Neural cell (in vitro differentiated cells): Measurements from ENCODE around the gene MGAT5B.

Experiments used
- EP300 ChIP-seq: fragments of 450-650 bp; conservative IDR thresholded peaks from 2 replicates; pipeline ENCODE4 v1.6.1; 2014; ENCODE audit warnings: antibody characterized with exemption, mild to moderate bottlenecking, moderate library complexity; ENCODE audit not compliant: poor library complexity, severe bottlenecking
- MXI1 ChIP-seq: fragments of 450-650 bp; conservative IDR thresholded peaks from 2 replicates; pipeline ENCODE4 v1.6.1; 2014; ENCODE audit warnings: antibody characterized with exemption, mild to moderate bottlenecking; ENCODE audit not compliant: poor library complexity, severe bottlenecking
- POLR2AphosphoS5 ChIP-seq: IDR thresholded peaks from 2 replicates; pipeline ENCODE4 v1.6.1; 2012
- SMC3 ChIP-seq: fragments of 450-650 bp; conservative IDR thresholded peaks from 2 replicates; pipeline ENCODE4 v1.6.1; 2014; ENCODE audit warnings: antibody characterized with exemption, mild to moderate bottlenecking, moderate library complexity; ENCODE audit not compliant: poor library complexity
- TAF1 ChIP-seq: IDR thresholded peaks from 2 replicates; pipeline ENCODE4 v1.6.1; 2012; ENCODE audit warnings: low read depth
- TF ChIP-seq, protein P1 (sequence below): fragments of 450-650 bp; IDR thresholded peaks from 2 replicates; pipeline ENCODE4 v1.5.1; 2014; ENCODE audit warnings: antibody characterized with exemption, mild to moderate bottlenecking, moderate library complexity; ENCODE audit not compliant: poor library complexity, severe bottlenecking
- TF ChIP-seq, protein P2 (sequence below): IDR thresholded peaks from 2 replicates; pipeline ENCODE4 v1.6.1; 2012; ENCODE audit warnings: borderline replicate concordance

DNA sequence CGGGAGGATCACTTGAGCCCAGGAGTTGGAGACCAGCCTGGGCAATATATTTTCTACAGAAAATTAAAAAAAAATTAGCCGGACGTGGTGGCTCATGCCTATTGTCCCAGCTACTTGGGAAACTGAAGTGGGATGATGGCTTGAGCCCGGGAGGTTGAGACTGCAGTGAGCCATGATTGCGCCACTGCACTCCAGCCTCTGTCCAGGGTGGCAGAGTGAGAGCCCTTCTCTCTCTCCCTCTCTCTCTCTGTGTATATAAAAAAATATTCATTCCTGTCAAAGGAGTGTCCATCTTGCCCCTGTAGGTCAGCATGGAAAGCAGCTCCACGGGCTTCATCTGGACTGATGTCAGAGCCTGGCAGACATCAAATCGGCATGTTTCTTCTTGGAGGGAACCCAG, 31.2 kb downstream of the MGAT5B start:
- TF ChIP-seq POLR2AphosphoS5 (no peak), TAF1 (no peak), EP300 (no peak), SMC3 (no peak), MXI1 (no peak)
- TF ChIP-seq, protein P1, sequence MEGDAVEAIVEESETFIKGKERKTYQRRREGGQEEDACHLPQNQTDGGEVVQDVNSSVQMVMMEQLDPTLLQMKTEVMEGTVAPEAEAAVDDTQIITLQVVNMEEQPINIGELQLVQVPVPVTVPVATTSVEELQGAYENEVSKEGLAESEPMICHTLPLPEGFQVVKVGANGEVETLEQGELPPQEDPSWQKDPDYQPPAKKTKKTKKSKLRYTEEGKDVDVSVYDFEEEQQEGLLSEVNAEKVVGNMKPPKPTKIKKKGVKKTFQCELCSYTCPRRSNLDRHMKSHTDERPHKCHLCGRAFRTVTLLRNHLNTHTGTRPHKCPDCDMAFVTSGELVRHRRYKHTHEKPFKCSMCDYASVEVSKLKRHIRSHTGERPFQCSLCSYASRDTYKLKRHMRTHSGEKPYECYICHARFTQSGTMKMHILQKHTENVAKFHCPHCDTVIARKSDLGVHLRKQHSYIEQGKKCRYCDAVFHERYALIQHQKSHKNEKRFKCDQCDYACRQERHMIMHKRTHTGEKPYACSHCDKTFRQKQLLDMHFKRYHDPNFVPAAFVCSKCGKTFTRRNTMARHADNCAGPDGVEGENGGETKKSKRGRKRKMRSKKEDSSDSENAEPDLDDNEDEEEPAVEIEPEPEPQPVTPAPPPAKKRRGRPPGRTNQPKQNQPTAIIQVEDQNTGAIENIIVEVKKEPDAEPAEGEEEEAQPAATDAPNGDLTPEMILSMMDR: no peak
- TF ChIP-seq, protein P2, sequence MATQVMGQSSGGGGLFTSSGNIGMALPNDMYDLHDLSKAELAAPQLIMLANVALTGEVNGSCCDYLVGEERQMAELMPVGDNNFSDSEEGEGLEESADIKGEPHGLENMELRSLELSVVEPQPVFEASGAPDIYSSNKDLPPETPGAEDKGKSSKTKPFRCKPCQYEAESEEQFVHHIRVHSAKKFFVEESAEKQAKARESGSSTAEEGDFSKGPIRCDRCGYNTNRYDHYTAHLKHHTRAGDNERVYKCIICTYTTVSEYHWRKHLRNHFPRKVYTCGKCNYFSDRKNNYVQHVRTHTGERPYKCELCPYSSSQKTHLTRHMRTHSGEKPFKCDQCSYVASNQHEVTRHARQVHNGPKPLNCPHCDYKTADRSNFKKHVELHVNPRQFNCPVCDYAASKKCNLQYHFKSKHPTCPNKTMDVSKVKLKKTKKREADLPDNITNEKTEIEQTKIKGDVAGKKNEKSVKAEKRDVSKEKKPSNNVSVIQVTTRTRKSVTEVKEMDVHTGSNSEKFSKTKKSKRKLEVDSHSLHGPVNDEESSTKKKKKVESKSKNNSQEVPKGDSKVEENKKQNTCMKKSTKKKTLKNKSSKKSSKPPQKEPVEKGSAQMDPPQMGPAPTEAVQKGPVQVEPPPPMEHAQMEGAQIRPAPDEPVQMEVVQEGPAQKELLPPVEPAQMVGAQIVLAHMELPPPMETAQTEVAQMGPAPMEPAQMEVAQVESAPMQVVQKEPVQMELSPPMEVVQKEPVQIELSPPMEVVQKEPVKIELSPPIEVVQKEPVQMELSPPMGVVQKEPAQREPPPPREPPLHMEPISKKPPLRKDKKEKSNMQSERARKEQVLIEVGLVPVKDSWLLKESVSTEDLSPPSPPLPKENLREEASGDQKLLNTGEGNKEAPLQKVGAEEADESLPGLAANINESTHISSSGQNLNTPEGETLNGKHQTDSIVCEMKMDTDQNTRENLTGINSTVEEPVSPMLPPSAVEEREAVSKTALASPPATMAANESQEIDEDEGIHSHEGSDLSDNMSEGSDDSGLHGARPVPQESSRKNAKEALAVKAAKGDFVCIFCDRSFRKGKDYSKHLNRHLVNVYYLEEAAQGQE: no peak
